GM12864 (cell line): ENCODE measurements around the gene LSM14B.

Experiments used
- DNase-seq: peaks from one replicate; pipeline ENCODE4 v3.0.0-alpha.2; 2011; ENCODE audit warnings: low read depth
- H3K4me3 ChIP-seq: 2 replicates; pipeline ENCODE4 v1.5.1; 2011; ENCODE audit warnings: mild to moderate bottlenecking, low read depth, low read length, control low read depth
- CTCF ChIP-seq: IDR thresholded peaks from 2 replicates; pipeline ENCODE4 v1.5.1; 2011; ENCODE audit warnings: low read depth, mild to moderate bottlenecking, moderate library complexity, low read length, control low read depth, inconsistent platforms; ENCODE audit errors: missing control alignments

The LSM14B gene

GRCh38 chr20:62142252-62143080, 20.2 kb downstream of the LSM14B start:
- peak overlapping the region; percentile 78 for H3K4me3 ChIP-seq
- TF ChIP-seq CTCF, result no peak
- no peak for DNase-seq

- peak within 1 kb of the TSS; percentile 79 for H3K4me3 ChIP-seq
- no peak for TF ChIP-seq CTCF
- no peak for DNase-seq
Measured at GRCh38 chr20:62143081-62143956, 21.0 kb downstream of the LSM14B start, which contains the start of the genes PSMA7 and SS18L1. TSS of gene PSMA7 (minus strand) at chr20:62143394. CDS start at chr20:62143303, 91 bp downstream. TSS of gene SS18L1 (plus strand) at chr20:62143769. CDS start at chr20:62143821, 52 bp downstream.

- H3K4me3 ChIP-seq, result peak overlapping the region; percentile 79
- no peak for DNase-seq
- no peak for TF ChIP-seq CTCF
Measured at GRCh38 chr20:62143957-62144825, 21.9 kb downstream of the LSM14B start.

GRCh38 chr20:62145688-62146018, 23.4 kb downstream of the LSM14B start:
- TF ChIP-seq CTCF, result no peak
- no peak overlapping the region for H3K4me3 ChIP-seq
- no peak for DNase-seq

GRCh38 chr20:62146019-62146755, 23.9 kb downstream of the LSM14B start:
- DNase-seq, result no peak
- no peak overlapping the region for H3K4me3 ChIP-seq
- no peak for TF ChIP-seq CTCF

GRCh38 chr20:62147125-62147524, 24.9 kb downstream of the LSM14B start:
- no peak overlapping the region for H3K4me3 ChIP-seq
- no peak for DNase-seq
- no peak for TF ChIP-seq CTCF
